ENCODE results near the gene ALPK3. TPM values are rescaled to one million over a fixed set of nuclear protein-coding genes. Genes with fewer than 3 reads are reported as not detected.

The ALPK3 gene
- total RNA-seq, 1 experiment from 2014 or later: 16.5 TPM

DNA sequence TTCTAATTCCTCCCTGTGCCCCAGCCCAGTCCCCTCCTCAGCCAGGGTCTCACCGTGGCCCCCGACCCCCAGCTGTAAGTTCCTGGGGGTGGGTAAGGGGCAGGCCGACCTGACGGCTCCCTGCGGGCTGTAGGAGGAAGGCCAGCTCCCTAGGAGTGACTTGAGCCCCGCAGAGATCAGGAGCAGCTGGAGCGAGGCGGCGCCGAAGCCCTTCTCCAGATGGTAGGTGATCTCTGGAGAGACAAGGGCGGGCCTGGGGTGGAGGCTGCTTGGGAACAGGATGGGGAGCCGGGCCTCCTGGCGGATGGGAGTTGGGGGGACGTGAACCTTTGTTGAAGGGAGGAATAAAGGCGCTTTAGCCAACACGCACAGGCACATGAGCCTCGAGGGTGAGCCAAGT, 71.5 kb downstream of the ALPK3 start (continued):
- TF ChIP-seq ZNF512 (CRISPR knock-in tag; IDR thresholded peaks at IDR 0.05; ENCODE audit: borderline replicate concordance) (no peak), JAZF1 (CRISPR knock-in tag; IDR thresholded peaks at IDR 0.05) (no peak), ZNF423 (CRISPR knock-in tag; IDR thresholded peaks at IDR 0.05) (no peak), USF1 (CRISPR knock-in tag; IDR thresholded peaks at IDR 0.05) (no peak), TEAD4 (CRISPR knock-in tag; IDR thresholded peaks at IDR 0.05) (no peak)
- TF ChIP-seq, protein P1, sequence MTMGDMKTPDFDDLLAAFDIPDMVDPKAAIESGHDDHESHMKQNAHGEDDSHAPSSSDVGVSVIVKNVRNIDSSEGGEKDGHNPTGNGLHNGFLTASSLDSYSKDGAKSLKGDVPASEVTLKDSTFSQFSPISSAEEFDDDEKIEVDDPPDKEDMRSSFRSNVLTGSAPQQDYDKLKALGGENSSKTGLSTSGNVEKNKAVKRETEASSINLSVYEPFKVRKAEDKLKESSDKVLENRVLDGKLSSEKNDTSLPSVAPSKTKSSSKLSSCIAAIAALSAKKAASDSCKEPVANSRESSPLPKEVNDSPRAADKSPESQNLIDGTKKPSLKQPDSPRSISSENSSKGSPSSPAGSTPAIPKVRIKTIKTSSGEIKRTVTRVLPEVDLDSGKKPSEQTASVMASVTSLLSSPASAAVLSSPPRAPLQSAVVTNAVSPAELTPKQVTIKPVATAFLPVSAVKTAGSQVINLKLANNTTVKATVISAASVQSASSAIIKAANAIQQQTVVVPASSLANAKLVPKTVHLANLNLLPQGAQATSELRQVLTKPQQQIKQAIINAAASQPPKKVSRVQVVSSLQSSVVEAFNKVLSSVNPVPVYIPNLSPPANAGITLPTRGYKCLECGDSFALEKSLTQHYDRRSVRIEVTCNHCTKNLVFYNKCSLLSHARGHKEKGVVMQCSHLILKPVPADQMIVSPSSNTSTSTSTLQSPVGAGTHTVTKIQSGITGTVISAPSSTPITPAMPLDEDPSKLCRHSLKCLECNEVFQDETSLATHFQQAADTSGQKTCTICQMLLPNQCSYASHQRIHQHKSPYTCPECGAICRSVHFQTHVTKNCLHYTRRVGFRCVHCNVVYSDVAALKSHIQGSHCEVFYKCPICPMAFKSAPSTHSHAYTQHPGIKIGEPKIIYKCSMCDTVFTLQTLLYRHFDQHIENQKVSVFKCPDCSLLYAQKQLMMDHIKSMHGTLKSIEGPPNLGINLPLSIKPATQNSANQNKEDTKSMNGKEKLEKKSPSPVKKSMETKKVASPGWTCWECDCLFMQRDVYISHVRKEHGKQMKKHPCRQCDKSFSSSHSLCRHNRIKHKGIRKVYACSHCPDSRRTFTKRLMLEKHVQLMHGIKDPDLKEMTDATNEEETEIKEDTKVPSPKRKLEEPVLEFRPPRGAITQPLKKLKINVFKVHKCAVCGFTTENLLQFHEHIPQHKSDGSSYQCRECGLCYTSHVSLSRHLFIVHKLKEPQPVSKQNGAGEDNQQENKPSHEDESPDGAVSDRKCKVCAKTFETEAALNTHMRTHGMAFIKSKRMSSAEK (CRISPR knock-in tag; IDR thresholded peaks at IDR 0.05; ENCODE audit: borderline replicate concordance): no peak

DNA sequence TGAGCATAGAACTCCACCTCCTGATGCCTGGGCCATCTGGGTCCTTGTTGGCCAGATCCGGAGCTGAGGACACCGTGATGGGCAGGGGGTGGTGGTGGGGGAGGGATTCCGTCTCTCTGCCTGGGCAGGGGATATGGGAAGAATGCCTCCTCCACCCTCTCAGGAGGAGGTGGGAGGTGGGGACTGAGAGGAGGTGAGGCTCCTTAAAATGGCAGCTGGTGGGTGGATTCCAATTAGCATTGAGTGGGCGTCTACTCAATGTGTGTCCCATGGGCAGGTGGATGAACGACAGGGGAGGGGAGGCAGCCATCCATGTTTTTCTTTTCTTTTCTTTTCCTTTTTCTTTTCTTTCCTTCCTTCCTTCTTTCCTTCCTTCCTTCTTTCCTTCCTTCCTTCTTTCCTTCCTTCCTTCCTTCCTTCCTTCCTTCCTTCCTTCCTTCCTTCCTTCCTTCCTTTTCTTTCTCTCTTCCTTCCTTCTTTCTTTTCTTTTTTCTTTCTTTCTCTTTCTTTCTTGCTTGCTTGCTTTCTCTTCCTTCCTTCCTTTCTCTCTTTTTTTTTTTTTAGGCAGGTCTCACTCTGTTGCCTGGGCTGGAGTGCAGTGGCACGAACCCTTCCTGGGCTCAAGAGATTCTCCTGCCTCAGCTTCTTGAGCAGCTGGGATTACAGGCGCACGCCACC, 72.3 kb downstream of the ALPK3 start:
- ChIA-PET POLR2A (no interaction called here), CTCF (interaction anchor here (1.2 to 4.9 kb wide), 2 partner anchors 12 to 30 kb away, joined by 6 to 27 read pairs; no protein-coding TSS in a partner anchor)
- Mint-ChIP-seq H3K27ac (no peak overlapping the region), H3K27me3 (ENCODE audit: low read depth) (no peaks in the 10 kb centered on the region; the same call in 1 of the 2 replicates), H3K4me3 (no peak overlapping the region), H3K9me3 (no peaks in the 10 kb centered on the region), H3K4me1 (peaks cover 4% of the 10 kb centered on the region), H3K36me3 (no peaks in the 10 kb centered on the region)
- ATAC-seq (peak; percentile 17), DNase-seq (ENCODE audit: low spot score) (no peak)
- TF ChIP-seq ZNF512 (CRISPR knock-in tag; IDR thresholded peaks at IDR 0.05; ENCODE audit: borderline replicate concordance) (peak; percentile 96), USF1 (CRISPR knock-in tag; IDR thresholded peaks at IDR 0.05) (no peak), MLX (CRISPR knock-in tag; IDR thresholded peaks at IDR 0.05) (no peak)

GRCh38 chr15:84889991-84890669, 73.0 kb downstream of the ALPK3 start:
- H3K9me3 Mint-ChIP-seq: no peaks in the 10 kb centered on the region
- peaks cover 4% of the 10 kb centered on the region for H3K4me1 Mint-ChIP-seq
- DNase-seq (ENCODE audit: low spot score) (no peak), ATAC-seq (no peak)
- no peak overlapping the region for H3K4me3 Mint-ChIP-seq
- no peaks in the 10 kb centered on the region; the same call in 1 of the 2 replicates for H3K27me3 Mint-ChIP-seq (ENCODE audit: low read depth)
- H3K27ac Mint-ChIP-seq: no peak overlapping the region
- ChIA-PET CTCF (interaction anchor here (1.2 to 4.9 kb wide), 3 partner anchors 12 to 38 kb away, joined by 4 to 27 read pairs (median 6); no protein-coding TSS in a partner anchor), POLR2A (no interaction called here)
- no peaks in the 10 kb centered on the region for H3K36me3 Mint-ChIP-seq
- TF ChIP-seq ZBTB21 (CRISPR knock-in tag; IDR thresholded peaks at IDR 0.05; ENCODE audit: borderline replicate concordance) (no peak), NFATC4 (CRISPR knock-in tag; IDR thresholded peaks at IDR 0.05) (no peak), FOXP4 (CRISPR knock-in tag; IDR thresholded peaks at IDR 0.05) (no peak), ZNF138 (CRISPR knock-in tag; conservative IDR thresholded peaks at IDR 0.05) (no peak), RELA (CRISPR knock-in tag; IDR thresholded peaks at IDR 0.05; ENCODE audit: borderline replicate concordance) (no peak)
- TF ChIP-seq, protein P2, sequence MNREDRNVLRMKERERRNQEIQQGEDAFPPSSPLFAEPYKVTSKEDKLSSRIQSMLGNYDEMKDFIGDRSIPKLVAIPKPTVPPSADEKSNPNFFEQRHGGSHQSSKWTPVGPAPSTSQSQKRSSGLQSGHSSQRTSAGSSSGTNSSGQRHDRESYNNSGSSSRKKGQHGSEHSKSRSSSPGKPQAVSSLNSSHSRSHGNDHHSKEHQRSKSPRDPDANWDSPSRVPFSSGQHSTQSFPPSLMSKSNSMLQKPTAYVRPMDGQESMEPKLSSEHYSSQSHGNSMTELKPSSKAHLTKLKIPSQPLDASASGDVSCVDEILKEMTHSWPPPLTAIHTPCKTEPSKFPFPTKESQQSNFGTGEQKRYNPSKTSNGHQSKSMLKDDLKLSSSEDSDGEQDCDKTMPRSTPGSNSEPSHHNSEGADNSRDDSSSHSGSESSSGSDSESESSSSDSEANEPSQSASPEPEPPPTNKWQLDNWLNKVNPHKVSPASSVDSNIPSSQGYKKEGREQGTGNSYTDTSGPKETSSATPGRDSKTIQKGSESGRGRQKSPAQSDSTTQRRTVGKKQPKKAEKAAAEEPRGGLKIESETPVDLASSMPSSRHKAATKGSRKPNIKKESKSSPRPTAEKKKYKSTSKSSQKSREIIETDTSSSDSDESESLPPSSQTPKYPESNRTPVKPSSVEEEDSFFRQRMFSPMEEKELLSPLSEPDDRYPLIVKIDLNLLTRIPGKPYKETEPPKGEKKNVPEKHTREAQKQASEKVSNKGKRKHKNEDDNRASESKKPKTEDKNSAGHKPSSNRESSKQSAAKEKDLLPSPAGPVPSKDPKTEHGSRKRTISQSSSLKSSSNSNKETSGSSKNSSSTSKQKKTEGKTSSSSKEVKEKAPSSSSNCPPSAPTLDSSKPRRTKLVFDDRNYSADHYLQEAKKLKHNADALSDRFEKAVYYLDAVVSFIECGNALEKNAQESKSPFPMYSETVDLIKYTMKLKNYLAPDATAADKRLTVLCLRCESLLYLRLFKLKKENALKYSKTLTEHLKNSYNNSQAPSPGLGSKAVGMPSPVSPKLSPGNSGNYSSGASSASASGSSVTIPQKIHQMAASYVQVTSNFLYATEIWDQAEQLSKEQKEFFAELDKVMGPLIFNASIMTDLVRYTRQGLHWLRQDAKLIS (CRISPR knock-in tag; IDR thresholded peaks at IDR 0.05; ENCODE audit: borderline replicate concordance): no peak
